Breast epithelium (tissue), 3 donors: ENCODE measurements around the gene COL23A1.

ENCODE experiments used
- CTCF ChIP-seq, 3 donors: fragments of 450-650 bp; IDR thresholded peaks; one replicate each; pipeline ENCODE4 v1.5.1; 2016 to 2017; ENCODE audit warnings: antibody characterized with exemption in 3 of 3, mild to moderate bottlenecking in 3 of 3, moderate library complexity in 3 of 3
- POLR2A ChIP-seq: fragments of 450-650 bp; IDR thresholded peaks from one replicate; pipeline ENCODE4 v1.6.1; 2016; ENCODE audit warnings: antibody characterized with exemption, mild to moderate bottlenecking, moderate library complexity
- POLR2AphosphoS5 ChIP-seq, 3 donors: sonication (generic); formaldehyde crosslinking; IDR thresholded peaks; one replicate each; pipeline ENCODE4 v1.6.1; 2017; ENCODE audit warnings: antibody characterized with exemption in 3 of 3

GRCh38 chr5:178364326-178364675, 225.9 kb downstream of the COL23A1 start:
- TF ChIP-seq CTCF (IDR thresholded peaks at IDR 0.05) = no peak
- TF ChIP-seq POLR2A = no peak
- TF ChIP-seq POLR2AphosphoS5 (IDR thresholded peaks at IDR 0.05) = no peak
